ENCODE measurements around the gene CDH2.
A peak's percentile ranks its signal among the peaks of the same experiment; 100 is the strongest.

The CDH2 gene

GRCh38 chr18:28176948-28177827 lies at the start of gene CDH2:
Gene CDH2 (minus strand): TSS chr18:28177130. CDS start chr18:28177022, 108 bp downstream.
- peak within 1 kb of the TSS; percentile 87 for H3K4me3 ChIP-seq (replicated peaks; ENCODE audit: low read depth, low read length)
- no peak for TF ChIP-seq CTCF (IDR thresholded peaks at IDR 0.05; ENCODE audit: low read length, missing control alignments)
- peak; percentile 92 for DNase-seq (ENCODE audit: low read depth)

GRCh38 chr18:28212060-28212459 lies 35.1 kb upstream of the CDH2 start:
- no peak for DNase-seq (ENCODE audit: low read depth)
- H3K4me3 ChIP-seq (replicated peaks; ENCODE audit: low read depth, low read length) = no peak overlapping the region
- TF ChIP-seq CTCF (IDR thresholded peaks at IDR 0.05; ENCODE audit: low read length, missing control alignments) = no peak

- TF ChIP-seq CTCF (IDR thresholded peaks at IDR 0.05; ENCODE audit: low read length, missing control alignments) = no peak
- H3K4me3 ChIP-seq (replicated peaks; ENCODE audit: low read depth, low read length) = no peak overlapping the region
- no peak for DNase-seq (ENCODE audit: low read depth)
Observed at GRCh38 chr18:28208712-28209265, 31.9 kb upstream of the CDH2 start.

GRCh38 chr18:28208268-28208667 lies 31.3 kb upstream of the CDH2 start:
- no peak for TF ChIP-seq CTCF (IDR thresholded peaks at IDR 0.05; ENCODE audit: low read length, missing control alignments)

GRCh38 chr18:28204154-28204553 lies 27.2 kb upstream of the CDH2 start:
- peak; percentile 91 for DNase-seq (ENCODE audit: low read depth)
- no peak for TF ChIP-seq CTCF (IDR thresholded peaks at IDR 0.05; ENCODE audit: low read length, missing control alignments)

More at GRCh38 chr18:28208268-28208667, 31.3 kb upstream of the CDH2 start:
- H3K4me3 ChIP-seq (replicated peaks; ENCODE audit: low read depth, low read length) = no peak overlapping the region
- DNase-seq (ENCODE audit: low read depth) = no peak

GRCh38 chr18:28201056-28201455 lies 24.1 kb upstream of the CDH2 start:
- no peak for TF ChIP-seq CTCF (IDR thresholded peaks at IDR 0.05; ENCODE audit: low read length, missing control alignments)
- DNase-seq (ENCODE audit: low read depth) = no peak

More at GRCh38 chr18:28204154-28204553, 27.2 kb upstream of the CDH2 start:
- no peak overlapping the region for H3K4me3 ChIP-seq (replicated peaks; ENCODE audit: low read depth, low read length)

More at GRCh38 chr18:28201056-28201455, 24.1 kb upstream of the CDH2 start:
- H3K4me3 ChIP-seq (replicated peaks; ENCODE audit: low read depth, low read length) = no peak overlapping the region

Measured in fibroblast of pulmonary artery (primary cell).